ENCODE measurements around the gene OMA1. TPM values are rescaled to one million over a fixed set of nuclear protein-coding genes. Genes with fewer than 3 reads are reported as not detected.

Gene OMA1
- total and polyA plus RNA-seq, 2 of the 4 experiments (the other 2 are of a cell fraction), result 5.9 to 6.4 TPM

GRCh38 chr1:58476179-58476578, 70.3 kb downstream of the OMA1 start:
- ChIA-PET POLR2A (ENCODE audit: unreplicated experiment) (no interaction called here), CTCF (no interaction called here)
- Histone ChIP-seq H3K9ac (ENCODE audit: low read depth, low read length) (no peak overlapping the region), H3K4ac (ENCODE audit: low read depth, low read length) (no peak overlapping the region), H3K18ac (ENCODE audit: low read depth, low read length) (no peak overlapping the region), H2AFZ (replicated peaks; ENCODE audit: low read length, poor library complexity) (no peak overlapping the region), H3K36me3 (ENCODE audit: control insufficient read depth, insufficient read depth, low read length) (no peaks in the 10 kb centered on the region), H3K23ac (ENCODE audit: low read depth, low read length) (no peak overlapping the region), H2AK9ac (replicated peaks; ENCODE audit: low read depth, low read length, poor library complexity) (peak overlapping the region; percentile 61), H3K4me1 (ENCODE audit: control insufficient read depth, insufficient read depth, low read length) (no peaks in the 10 kb centered on the region), H4K8ac (ENCODE audit: low read depth in 2 of 2, low read length in 2 of 2) (no peak overlapping the region), H3K4me2 (ENCODE audit: low read depth, low read length) (no peak overlapping the region), H3K79me1 (ENCODE audit: low read depth in 1 of 2, low read length in 2 of 2) (no peaks in the 10 kb centered on the region), H2BK5ac (ENCODE audit: low read depth, low read length, poor library complexity, severe bottlenecking) (no peak overlapping the region), H3K56ac (ENCODE audit: extremely low read depth, insufficient read depth, low read length) (no peak overlapping the region), H2BK20ac (ENCODE audit: low read depth, low read length) (no peak overlapping the region), H2AK5ac (ENCODE audit: low read depth, low read length) (no peak overlapping the region), H4K5ac (ENCODE audit: low read depth, low read length) (no peak overlapping the region), H4K91ac (ENCODE audit: insufficient read depth, low read depth, low read length) (no peak overlapping the region), H3K27ac (ENCODE audit: insufficient read depth, low read length) (no peak overlapping the region), H2BK120ac (ENCODE audit: low read depth, low read length) (no peak overlapping the region), H3K9me3 (ENCODE audit: control insufficient read depth, insufficient read depth, low read length) (no peaks in the 10 kb centered on the region), H4K20me1 (ENCODE audit: insufficient read depth, low read length) (no peaks in the 10 kb centered on the region), H3K4me3 (ENCODE audit: insufficient read depth, low read depth, low read length) (no peak overlapping the region), H2BK15ac (ENCODE audit: low read depth, low read length) (no peak overlapping the region), H3K27me3 (ENCODE audit: control insufficient read depth, insufficient read depth, low read length) (no peaks in the 10 kb centered on the region), H3K14ac (replicated peaks; ENCODE audit: low read depth, low read length) (no peak overlapping the region), H3K9me1 (ENCODE audit: insufficient read depth, low read length) (no peaks in the 10 kb centered on the region; the same call in 1 of the 2 replicates)
- in situ Hi-C loops (cut with MboI; ENCODE audit: low sequenced_read_pairs), result no loop called here
- TF ChIP-seq CHD1 (IDR thresholded peaks at IDR 0.05; ENCODE audit: low read depth, low read length), result no peak
- no peak for TF ChIP-seq RFX5 (IDR thresholded peaks at IDR 0.05; ENCODE audit: low read depth, low read length)
- no peak for TF ChIP-seq MAFK (IDR thresholded peaks at IDR 0.05; ENCODE audit: low read depth, low read length)
- no peak for TF ChIP-seq USF2 (IDR thresholded peaks at IDR 0.05; ENCODE audit: low read depth, low read length)
- no peak for TF ChIP-seq ELK1 (IDR thresholded peaks at IDR 0.05; ENCODE audit: borderline replicate concordance, low read depth, low read length)
- TF ChIP-seq CEBPB (IDR thresholded peaks at IDR 0.05; ENCODE audit: low read depth, low read length), result no peak
- ATAC-seq (ENCODE audit: low read depth) (no peak), DNase-seq (no peak)
- intact Hi-C loops (cut with micrococcal nuclease), result loop anchor here (10.0 kb wide), 1 partner anchor 211 kb away; no protein-coding TSS in a partner anchor
- BruUV-seq (replicated peaks), result no TSS peak
- 67% methylated on average over 1 of the region's 3 CpGs; no CpG with 5 or more reads in 1 of the 2 experiments for WGBS, 2 experiments (ENCODE audit: extremely low coverage in 2 of 2, insufficient read length in 1 of 2)
- dilution Hi-C loops (cut with HindIII; ENCODE audit: low sequenced_read_pairs, unreplicated experiment), result no loop called here

Data from IMR-90 (cell line).